Trophoblast cell (in vitro differentiated cells and primary cell): ENCODE data around the gene GNG12.

Source experiments
- DNase-seq, 2 donors: peaks; one replicate each; pipeline ENCODE4 v3.0.0-alpha.2; 2016
- H2AFZ ChIP-seq: 2 replicates; pipeline ENCODE4 v1.6.1; 2013; ENCODE audit warnings: low read length, moderate library complexity, mild to moderate bottlenecking; ENCODE audit not compliant: insufficient read depth, poor library complexity
- H2AK5ac ChIP-seq: 2 replicates; pipeline ENCODE4 v1.6.1; 2013; ENCODE audit warnings: mild to moderate bottlenecking, low read length
- H2BK120ac ChIP-seq: 2 replicates; pipeline ENCODE4 v1.6.1; 2013; ENCODE audit warnings: low read length, mild to moderate bottlenecking, moderate library complexity; ENCODE audit not compliant: insufficient read depth, poor library complexity
- H2BK12ac ChIP-seq: 2 replicates; pipeline ENCODE4 v1.6.1; 2013; ENCODE audit warnings: mild to moderate bottlenecking, low read length, moderate library complexity
- H2BK5ac ChIP-seq: 2 replicates; pipeline ENCODE4 v1.6.1; 2013; ENCODE audit warnings: low read length, low read depth, moderate library complexity, mild to moderate bottlenecking; ENCODE audit not compliant: poor library complexity
- H3K14ac ChIP-seq: 2 replicates; pipeline ENCODE4 v1.6.1; 2013; ENCODE audit warnings: mild to moderate bottlenecking, low read length
- H3K18ac ChIP-seq: 2 replicates; pipeline ENCODE4 v1.6.1; 2013; ENCODE audit warnings: mild to moderate bottlenecking, low read length
- H3K23ac ChIP-seq: 2 replicates; pipeline ENCODE4 v1.6.1; 2013; ENCODE audit warnings: low read length
- H3K27ac ChIP-seq: 2 replicates; pipeline ENCODE4 v1.5.1; 2013; ENCODE audit warnings: low read depth, mild to moderate bottlenecking, inconsistent platforms, low read length, moderate library complexity
- H3K27me3 ChIP-seq: 2 replicates; pipeline ENCODE4 v1.6.1; 2013; ENCODE audit warnings: inconsistent platforms, mild to moderate bottlenecking, low read length, moderate library complexity; ENCODE audit not compliant: insufficient read depth
- H3K36me3 ChIP-seq, 2 experiments: 1 replicate in 1 of 2; 2 replicates in 1 of 2; pipeline ENCODE4 v1.6.1; 2013; ENCODE audit warnings: low read length in 2 of 2, mild to moderate bottlenecking in 2 of 2, moderate library complexity in 1 of 2; ENCODE audit not compliant: insufficient read depth in 2 of 2, control insufficient read depth in 1 of 2
- H3K4ac ChIP-seq: 2 replicates; pipeline ENCODE4 v1.6.1; 2013; ENCODE audit warnings: low read depth, mild to moderate bottlenecking, low read length, moderate library complexity
- H3K4me1 ChIP-seq, 2 experiments: 1 replicate in 1 of 2; 2 replicates in 1 of 2; pipeline ENCODE4 v1.6.1; 2013; ENCODE audit warnings: low read length in 2 of 2, mild to moderate bottlenecking in 2 of 2, moderate library complexity in 1 of 2; ENCODE audit not compliant: insufficient read depth in 2 of 2, control insufficient read depth in 1 of 2
- H3K4me2 ChIP-seq: 2 replicates; pipeline ENCODE4 v1.6.1; 2013; ENCODE audit warnings: inconsistent platforms, mild to moderate bottlenecking, low read length, moderate library complexity
- H3K4me3 ChIP-seq: 2 replicates; pipeline ENCODE4 v1.5.1; 2013; ENCODE audit warnings: mild to moderate bottlenecking, low read depth, low read length, inconsistent platforms
- H3K79me1 ChIP-seq: one replicate; pipeline ENCODE4 v1.6.1; 2013; ENCODE audit warnings: low read length
- H3K79me2 ChIP-seq: 2 replicates; pipeline ENCODE4 v1.6.1; 2013; ENCODE audit warnings: low read length, mild to moderate bottlenecking; ENCODE audit not compliant: control insufficient read depth, insufficient read depth, poor library complexity
- H3K9ac ChIP-seq: 2 replicates; pipeline ENCODE4 v1.6.1; 2013; ENCODE audit warnings: mild to moderate bottlenecking, low read length
- H3K9me3 ChIP-seq: 2 replicates; pipeline ENCODE4 v1.6.1; 2013; ENCODE audit warnings: low read depth, mild to moderate bottlenecking, control low read depth, inconsistent platforms, low read length; ENCODE audit not compliant: insufficient read depth
- H4K12ac ChIP-seq: 2 replicates; pipeline ENCODE4 v1.6.1; 2013; ENCODE audit warnings: low read depth, mild to moderate bottlenecking, low read length, moderate library complexity
- H4K8ac ChIP-seq: 2 replicates; pipeline ENCODE4 v1.6.1; 2013; ENCODE audit warnings: low read depth, mild to moderate bottlenecking, low read length, moderate library complexity
- H4K91ac ChIP-seq: one replicate; pipeline ENCODE4 v1.6.1; 2013; ENCODE audit warnings: low read depth, mild to moderate bottlenecking, low read length, moderate library complexity
- WGBS: extraction: QIAGEN DNeasy Blood & Tissue Kit; methylation state at CpG from one replicate; pipeline ENCODE4 v1.1.7; 2013; ENCODE audit warnings: missing lambda C conversion rate; ENCODE audit not compliant: insufficient read length, insufficient coverage; ENCODE audit errors: extremely low coverage; 5-methylcytosine and 5-hydroxymethylcytosine counted together

GNG12 gene

DNA sequence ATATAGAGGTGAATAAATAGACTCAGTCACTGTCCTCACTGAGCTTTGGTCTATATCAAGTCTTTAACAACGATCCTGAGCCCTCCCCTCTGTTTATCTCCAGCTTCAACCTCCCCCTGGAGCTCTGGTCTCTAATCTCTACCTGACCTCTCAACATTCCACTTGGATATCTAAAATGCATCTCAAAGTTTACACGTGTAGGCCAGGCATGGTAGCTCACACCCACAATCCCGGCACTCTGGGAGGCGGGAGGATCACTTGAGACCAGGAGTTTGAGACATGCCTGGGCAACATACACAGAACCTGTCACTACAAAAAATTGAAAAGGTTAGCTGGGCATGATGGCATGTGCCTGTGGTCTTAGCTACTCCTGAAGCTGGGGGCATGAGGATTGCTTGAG, 94.9 kb downstream of the GNG12 start:
- H3K36me3 ChIP-seq: no peaks in the 10 kb centered on the region
- no peak overlapping the region for H3K23ac ChIP-seq
- H3K4me1 ChIP-seq: peaks cover 14 to 16% of the 10 kb centered on the region in 2 experiments
- H3K27ac ChIP-seq: no peak overlapping the region
- H3K4me2 ChIP-seq: no peak overlapping the region
- H3K4me3 ChIP-seq: no peak overlapping the region
- peaks cover 4% of the 10 kb centered on the region for H3K79me1 ChIP-seq
- H4K8ac ChIP-seq: no peak overlapping the region
- peak overlapping the region; percentile 56 for H2BK120ac ChIP-seq
- H3K4ac ChIP-seq: no peak overlapping the region
- H3K14ac ChIP-seq: peak overlapping the region; percentile 2
- no peak overlapping the region for H2AK5ac ChIP-seq
- peak overlapping the region; percentile 45 for H4K91ac ChIP-seq
- no peaks in the 10 kb centered on the region for H3K27me3 ChIP-seq
- no peak overlapping the region for H3K9ac ChIP-seq
- peak; percentile 67 to 83 for DNase-seq
- WGBS: no CpG with 5 or more reads among the region's 4 CpGs
- no peak overlapping the region for H2AFZ ChIP-seq
- no peaks in the 10 kb centered on the region for H3K9me3 ChIP-seq
- peak overlapping the region; percentile 56 for H2BK12ac ChIP-seq
- H4K12ac ChIP-seq: no peak overlapping the region
- peak overlapping the region; percentile 5 for H3K18ac ChIP-seq
- peak overlapping the region; percentile 1 for H2BK5ac ChIP-seq
- H3K79me2 ChIP-seq: no peaks in the 10 kb centered on the region

DNA sequence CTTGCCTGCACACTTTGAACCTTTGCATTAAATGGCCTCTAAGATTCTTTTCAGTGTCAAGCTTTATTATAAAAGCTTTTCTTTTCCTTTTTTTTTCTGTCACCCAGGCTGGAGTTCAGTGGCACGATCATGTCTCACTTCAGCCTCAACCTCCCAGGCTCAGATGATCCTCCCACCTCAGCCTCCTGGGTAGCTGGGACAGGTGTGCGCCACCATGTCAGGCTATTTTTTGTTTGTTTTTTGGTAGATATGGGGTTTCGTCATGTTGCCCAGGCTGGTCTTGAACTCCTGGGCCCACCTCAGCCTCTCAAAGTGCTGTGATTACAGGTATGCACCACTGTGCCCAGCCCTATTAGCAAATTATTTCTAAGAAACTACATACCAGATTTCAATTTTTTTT, 95.4 kb downstream of the GNG12 start:
- peaks cover 15 to 16% of the 10 kb centered on the region in 2 experiments for H3K4me1 ChIP-seq
- peak overlapping the region; percentile 39 for H2BK12ac ChIP-seq
- H2AFZ ChIP-seq: no peak overlapping the region
- H3K4me3 ChIP-seq: no peak overlapping the region
- no peak overlapping the region for H3K9ac ChIP-seq
- H4K12ac ChIP-seq: no peak overlapping the region
- H4K91ac ChIP-seq: peak overlapping the region; percentile 43
- no peaks in the 10 kb centered on the region for H3K27me3 ChIP-seq
- no CpG with 5 or more reads among the region's 3 CpGs for WGBS
- no peaks in the 10 kb centered on the region for H3K9me3 ChIP-seq
- peak overlapping the region; percentile 58 for H2BK120ac ChIP-seq
- H3K4ac ChIP-seq: no peak overlapping the region
- H3K23ac ChIP-seq: no peak overlapping the region
- H2AK5ac ChIP-seq: no peak overlapping the region
- no peak overlapping the region for H3K4me2 ChIP-seq
- DNase-seq: no peak
- peaks cover 4% of the 10 kb centered on the region for H3K79me1 ChIP-seq
- H3K14ac ChIP-seq: no peak overlapping the region
- H3K27ac ChIP-seq: no peak overlapping the region
- H3K18ac ChIP-seq: peak overlapping the region; percentile 56
- no peaks in the 10 kb centered on the region for H3K79me2 ChIP-seq
- H3K36me3 ChIP-seq: no peaks in the 10 kb centered on the region
- no peak overlapping the region for H4K8ac ChIP-seq
- peak overlapping the region; percentile 33 for H2BK5ac ChIP-seq

DNA sequence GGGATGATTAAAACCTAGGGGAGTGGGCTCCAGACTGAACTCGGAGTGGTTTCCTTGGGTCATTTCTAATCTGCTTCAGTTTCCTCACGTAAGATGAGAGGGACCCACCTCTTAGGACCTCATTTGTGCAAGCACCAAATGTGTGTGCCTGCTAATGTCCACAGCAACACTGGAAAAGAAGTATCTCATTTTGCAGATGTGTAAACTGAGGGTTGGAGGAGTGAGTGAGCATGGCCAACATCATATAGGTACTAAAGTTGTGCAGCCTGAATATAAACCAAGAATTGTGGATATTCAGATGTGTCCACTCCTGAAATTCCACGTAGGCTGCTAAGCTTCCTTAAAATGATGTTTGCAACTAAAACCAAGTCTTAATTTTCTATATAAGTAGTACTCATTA, 96.5 kb downstream of the GNG12 start:
- no peak overlapping the region for H3K4ac ChIP-seq
- H3K14ac ChIP-seq: no peak overlapping the region
- H3K4me1 ChIP-seq: peaks cover 16 to 19% of the 10 kb centered on the region in 2 experiments
- no peak overlapping the region for H2AK5ac ChIP-seq
- no peaks in the 10 kb centered on the region for H3K9me3 ChIP-seq
- H2BK12ac ChIP-seq: no peak overlapping the region
- no peak overlapping the region for H3K4me3 ChIP-seq
- H2BK120ac ChIP-seq: no peak overlapping the region
- no peak overlapping the region for H3K27ac ChIP-seq
- H4K12ac ChIP-seq: no peak overlapping the region
- H3K18ac ChIP-seq: no peak overlapping the region
- H3K23ac ChIP-seq: no peak overlapping the region
- H3K27me3 ChIP-seq: no peaks in the 10 kb centered on the region
- WGBS: no CpG with 5 or more reads among the region's 3 CpGs
- H3K9ac ChIP-seq: no peak overlapping the region
- H3K36me3 ChIP-seq: no peaks in the 10 kb centered on the region
- no peaks in the 10 kb centered on the region for H3K79me2 ChIP-seq
- H3K79me1 ChIP-seq: peaks cover 6% of the 10 kb centered on the region
- no peak for DNase-seq
- no peak overlapping the region for H2AFZ ChIP-seq
- H2BK5ac ChIP-seq: no peak overlapping the region
- no peak overlapping the region for H3K4me2 ChIP-seq
- H4K91ac ChIP-seq: no peak overlapping the region
- no peak overlapping the region for H4K8ac ChIP-seq

DNA sequence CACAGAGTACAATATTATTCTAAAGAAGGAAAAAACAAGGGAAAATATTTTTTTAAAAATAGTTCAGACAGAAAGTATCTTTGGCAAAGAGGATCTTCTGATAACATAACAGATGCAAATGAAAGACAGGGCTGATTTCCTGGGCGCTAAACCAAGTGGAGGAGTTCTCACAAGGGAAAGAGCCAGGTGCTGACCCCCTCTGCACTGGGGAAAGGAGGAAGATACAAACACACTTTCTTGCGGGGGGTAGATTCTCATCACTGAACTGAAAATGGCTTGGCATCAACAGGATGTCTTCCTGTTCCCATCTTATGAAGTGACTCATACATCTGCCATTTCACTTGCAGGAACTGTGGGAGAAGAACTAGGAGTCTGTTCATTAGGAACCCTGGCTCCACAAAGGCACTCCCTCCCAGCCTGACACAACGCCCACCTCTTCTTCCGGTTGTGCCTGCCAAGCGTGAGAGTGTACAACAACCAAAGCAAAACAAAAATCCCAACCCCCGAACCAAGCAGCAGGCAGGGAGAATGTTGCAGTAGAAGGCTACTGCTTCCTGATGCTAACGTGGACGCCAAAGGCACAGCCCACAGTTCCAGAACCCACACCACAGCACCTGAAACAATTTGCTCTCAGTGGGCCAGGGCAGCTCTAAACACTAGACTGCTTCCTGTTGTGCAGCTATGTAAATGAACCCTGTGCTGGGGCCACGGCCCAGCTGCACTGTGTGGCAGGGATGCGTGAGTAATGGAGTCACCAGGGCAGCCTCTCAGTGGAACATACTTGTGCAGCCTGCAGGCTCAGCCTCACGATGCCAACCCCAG, 97.2 kb downstream of the GNG12 start:
- no CpG with 5 or more reads among the region's 11 CpGs for WGBS
- no peaks in the 10 kb centered on the region for H3K9me3 ChIP-seq
- peaks cover 18 to 19% of the 10 kb centered on the region in 2 experiments for H3K4me1 ChIP-seq

More for the DNA sequence above, 97.2 kb downstream of the GNG12 start:
- Histone ChIP-seq H4K91ac (peak overlapping the region; percentile 3), H2BK120ac (no peak overlapping the region), H3K18ac (no peak overlapping the region), H3K4me2 (no peak overlapping the region), H3K9ac (no peak overlapping the region), H3K4me3 (peak overlapping the region; percentile 1), H3K36me3 (no peaks in the 10 kb centered on the region), H4K12ac (no peak overlapping the region), H2AFZ (no peak overlapping the region), H3K27ac (no peak overlapping the region), H2BK12ac (peak overlapping the region; percentile 8), H2BK5ac (no peak overlapping the region), H2AK5ac (no peak overlapping the region), H4K8ac (peak overlapping the region; percentile 17), H3K4ac (no peak overlapping the region), H3K14ac (no peak overlapping the region), H3K23ac (no peak overlapping the region), H3K27me3 (no peaks in the 10 kb centered on the region), H3K79me2 (no peaks in the 10 kb centered on the region), H3K79me1 (peaks cover 6% of the 10 kb centered on the region)
- peak in 1 of 2 donors; percentile 28 for DNase-seq
